ENCODE measurements around the gene IL17C.
A peak's percentile ranks its signal among the peaks of the same experiment; 100 is the strongest.

- TF ChIP-seq CTCF (IDR thresholded peaks at IDR 0.05) (no peak), POLR2AphosphoS5 (IDR thresholded peaks at IDR 0.05) (peak in 2 of 3 donors; percentile 53 to 59), POLR2A (IDR thresholded peaks at IDR 0.05) (no peak), EP300 (IDR thresholded peaks at IDR 0.05) (no peak)
Measured at GRCh38 chr16:88651276-88651988, 13.1 kb downstream of the IL17C start.
